Muscle layer of colon (tissue), 2 donors: ENCODE measurements around the gene ADRA2C.

Experiments
- H3K27ac ChIP-seq: one replicate; pipeline ENCODE4 v1.7.0; 2013; ENCODE audit warnings: low read depth, mild to moderate bottlenecking, low read length, moderate library complexity
- H3K27me3 ChIP-seq, 2 donors: one replicate each; pipeline ENCODE4 v1.7.0; 2013; ENCODE audit warnings: low read length in 2 of 2, mild to moderate bottlenecking in 2 of 2; ENCODE audit not compliant: insufficient read depth in 2 of 2, control insufficient read depth in 1 of 2
- H3K36me3 ChIP-seq: one replicate; pipeline ENCODE4 v1.7.0; 2013; ENCODE audit warnings: mild to moderate bottlenecking, low read length; ENCODE audit not compliant: insufficient read depth
- H3K4me1 ChIP-seq: one replicate; pipeline ENCODE4 v1.7.0; 2013; ENCODE audit warnings: mild to moderate bottlenecking, low read length; ENCODE audit not compliant: insufficient read depth
- H3K4me3 ChIP-seq, 2 donors: one replicate each; pipeline ENCODE4 v1.7.0; 2013; ENCODE audit warnings: low read length in 2 of 2, low read depth in 1 of 2, mild to moderate bottlenecking in 1 of 2, moderate library complexity in 1 of 2
- H3K9ac ChIP-seq: one replicate; pipeline ENCODE4 v1.7.0; 2013; ENCODE audit warnings: low read length
- H3K9me3 ChIP-seq: one replicate; pipeline ENCODE4 v1.7.0; 2013; ENCODE audit warnings: mild to moderate bottlenecking, low read length
- donor health status: abdominal sarcoma.
- donor health status: Adenocarcinoma of cecum.

Gene ADRA2C

GRCh38 chr4:3773552-3774001 is 7.4 kb downstream of the ADRA2C start:
- Histone ChIP-seq H3K4me1 (no peaks in the 10 kb centered on the region), H3K9me3 (no peaks in the 10 kb centered on the region), H3K9ac (no peak overlapping the region), H3K27me3 (peaks cover 5 to 30% of the 10 kb centered on the region in 2 donors), H3K36me3 (no peaks in the 10 kb centered on the region), H3K27ac (no peak overlapping the region), H3K4me3 (no peak overlapping the region)

DNA sequence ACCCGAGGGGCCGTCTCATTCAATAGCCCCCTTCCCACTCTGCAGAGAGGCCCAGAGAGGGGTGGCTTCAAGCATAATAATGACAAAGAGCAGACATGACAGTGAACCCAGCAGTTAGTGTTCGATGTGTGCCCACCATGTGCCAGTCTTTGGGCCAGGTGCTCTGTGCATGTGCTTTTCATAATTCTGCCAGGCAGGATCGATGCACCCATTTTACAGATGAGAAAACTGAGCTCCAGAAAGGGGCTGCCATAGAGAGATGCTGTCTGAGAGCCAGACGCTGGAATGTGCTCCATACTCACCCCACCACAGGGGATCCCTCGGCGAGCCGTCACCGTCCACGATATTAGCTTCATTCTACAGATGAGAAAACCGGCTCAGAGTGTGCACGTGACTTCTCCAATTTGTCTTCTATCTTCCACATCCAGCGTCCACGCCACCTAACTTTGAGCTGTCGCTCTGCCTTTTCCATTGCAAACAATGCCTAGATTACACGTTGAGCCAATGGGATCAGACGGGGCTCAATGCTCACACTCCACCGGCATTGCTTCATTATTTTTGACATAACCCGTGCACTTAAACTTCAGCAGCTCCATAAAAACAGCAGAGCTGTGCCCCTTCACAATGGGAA is 8.2 kb downstream of the ADRA2C start:
- no peak overlapping the region for H3K27ac ChIP-seq
- H3K9ac ChIP-seq = no peak overlapping the region
- H3K4me3 ChIP-seq = no peak overlapping the region
- no peaks in the 10 kb centered on the region for H3K4me1 ChIP-seq
- no peaks in the 10 kb centered on the region for H3K36me3 ChIP-seq
- H3K9me3 ChIP-seq = no peaks in the 10 kb centered on the region
- H3K27me3 ChIP-seq = peaks cover 0 to 22% of the 10 kb centered on the region in 2 donors

DNA sequence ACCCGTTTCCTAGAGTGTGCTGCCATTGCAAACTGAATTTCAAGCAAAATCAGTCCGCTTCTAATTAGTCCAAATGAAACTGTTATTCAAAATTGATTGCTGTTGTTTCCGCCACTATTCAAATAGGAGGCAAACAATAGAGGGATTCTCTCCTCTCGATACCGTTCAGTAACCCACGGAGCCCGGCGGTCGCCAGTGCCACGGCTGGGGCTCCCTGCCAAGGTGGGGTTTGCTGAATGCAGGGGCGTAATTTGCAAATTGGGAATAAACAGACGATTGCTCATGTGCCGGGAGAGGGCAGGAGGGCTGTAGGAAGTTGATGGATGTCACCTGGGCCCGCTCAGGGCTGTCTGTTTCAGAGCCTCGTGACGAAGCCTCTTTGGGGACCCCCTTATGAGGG is 8.8 kb downstream of the ADRA2C start:
- Histone ChIP-seq H3K36me3 (no peaks in the 10 kb centered on the region), H3K4me1 (no peaks in the 10 kb centered on the region), H3K27me3 (peaks cover 0 to 19% of the 10 kb centered on the region in 2 donors), H3K4me3 (no peak overlapping the region), H3K9me3 (no peaks in the 10 kb centered on the region), H3K27ac (no peak overlapping the region), H3K9ac (no peak overlapping the region)

DNA sequence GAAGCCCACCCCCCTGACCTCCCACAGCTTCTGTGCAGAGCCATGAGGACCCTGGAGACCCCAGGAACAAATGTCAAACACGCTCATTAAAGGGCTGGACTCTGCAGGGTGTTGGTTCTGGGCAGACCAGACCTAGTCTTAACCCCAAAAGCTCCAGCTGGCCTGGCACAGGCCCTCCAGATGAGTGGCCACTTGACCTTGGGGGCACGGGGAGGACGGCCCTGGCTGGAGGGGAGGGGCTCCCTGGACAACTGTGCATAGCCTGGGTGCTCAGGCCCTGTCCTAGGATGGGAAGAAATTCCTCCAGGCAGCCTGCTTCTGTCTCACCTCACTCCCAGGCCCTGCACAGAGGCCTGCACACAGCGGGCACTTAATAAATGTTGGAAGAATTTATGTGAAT is 9.4 kb downstream of the ADRA2C start:
- Histone ChIP-seq H3K9me3 (no peaks in the 10 kb centered on the region), H3K27me3 (peaks cover 0 to 15% of the 10 kb centered on the region in 2 donors), H3K36me3 (no peaks in the 10 kb centered on the region), H3K4me3 (no peak overlapping the region), H3K27ac (no peak overlapping the region), H3K9ac (no peak overlapping the region), H3K4me1 (no peaks in the 10 kb centered on the region)

GRCh38 chr4:3776166-3777032 is 10.2 kb downstream of the ADRA2C start:
- Histone ChIP-seq H3K27me3 (peaks cover 0 to 23% of the 10 kb centered on the region in 2 donors), H3K27ac (no peak overlapping the region)

GRCh38 chr4:3777033-3777390 is 10.8 kb downstream of the ADRA2C start:
- Histone ChIP-seq H3K36me3 (no peaks in the 10 kb centered on the region), H3K4me3 (no peak overlapping the region), H3K9me3 (no peaks in the 10 kb centered on the region), H3K4me1 (no peaks in the 10 kb centered on the region), H3K9ac (no peak overlapping the region), H3K27ac (no peak overlapping the region), H3K27me3 (peaks cover 0 to 26% of the 10 kb centered on the region in 2 donors)

More at GRCh38 chr4:3776166-3777032, 10.2 kb downstream of the ADRA2C start:
- Histone ChIP-seq H3K4me1 (no peaks in the 10 kb centered on the region), H3K9ac (no peak overlapping the region), H3K36me3 (no peaks in the 10 kb centered on the region), H3K4me3 (no peak overlapping the region), H3K9me3 (no peaks in the 10 kb centered on the region)

- no peaks in the 10 kb centered on the region for H3K9me3 ChIP-seq
- no peak overlapping the region for H3K9ac ChIP-seq
- no peak overlapping the region for H3K27ac ChIP-seq
- H3K36me3 ChIP-seq = no peaks in the 10 kb centered on the region
- H3K27me3 ChIP-seq = peaks cover 0 to 27% of the 10 kb centered on the region in 2 donors
- H3K4me3 ChIP-seq = no peak overlapping the region
- H3K4me1 ChIP-seq = no peaks in the 10 kb centered on the region
Measured at GRCh38 chr4:3777669-3778068, 11.5 kb downstream of the ADRA2C start.

DNA sequence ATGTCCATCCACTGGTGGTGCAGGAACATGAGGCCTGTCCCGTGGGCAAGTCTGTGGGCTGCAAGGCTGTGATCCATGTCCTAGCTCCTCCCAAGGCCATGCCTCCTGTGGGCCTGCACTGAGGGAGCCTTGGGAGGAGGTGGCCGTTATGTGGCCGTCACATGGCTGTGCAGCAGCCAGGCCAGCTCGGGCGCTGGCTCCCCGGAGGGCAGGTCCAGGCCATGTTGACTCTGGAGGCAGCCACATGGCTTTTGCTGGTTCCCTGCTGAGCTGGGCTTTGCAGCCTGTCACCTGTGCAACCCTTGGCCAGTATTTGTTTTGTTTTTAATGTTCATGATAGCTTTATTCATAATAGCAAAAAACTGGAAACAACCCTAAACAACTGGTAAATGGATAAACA is 13.3 kb downstream of the ADRA2C start:
- H3K9me3 ChIP-seq = no peaks in the 10 kb centered on the region
- no peak overlapping the region for H3K4me3 ChIP-seq
- peaks cover 0 to 36% of the 10 kb centered on the region in 2 donors for H3K27me3 ChIP-seq
- H3K27ac ChIP-seq = no peak overlapping the region
- H3K4me1 ChIP-seq = no peaks in the 10 kb centered on the region
- no peak overlapping the region for H3K9ac ChIP-seq
- H3K36me3 ChIP-seq = no peaks in the 10 kb centered on the region

DNA sequence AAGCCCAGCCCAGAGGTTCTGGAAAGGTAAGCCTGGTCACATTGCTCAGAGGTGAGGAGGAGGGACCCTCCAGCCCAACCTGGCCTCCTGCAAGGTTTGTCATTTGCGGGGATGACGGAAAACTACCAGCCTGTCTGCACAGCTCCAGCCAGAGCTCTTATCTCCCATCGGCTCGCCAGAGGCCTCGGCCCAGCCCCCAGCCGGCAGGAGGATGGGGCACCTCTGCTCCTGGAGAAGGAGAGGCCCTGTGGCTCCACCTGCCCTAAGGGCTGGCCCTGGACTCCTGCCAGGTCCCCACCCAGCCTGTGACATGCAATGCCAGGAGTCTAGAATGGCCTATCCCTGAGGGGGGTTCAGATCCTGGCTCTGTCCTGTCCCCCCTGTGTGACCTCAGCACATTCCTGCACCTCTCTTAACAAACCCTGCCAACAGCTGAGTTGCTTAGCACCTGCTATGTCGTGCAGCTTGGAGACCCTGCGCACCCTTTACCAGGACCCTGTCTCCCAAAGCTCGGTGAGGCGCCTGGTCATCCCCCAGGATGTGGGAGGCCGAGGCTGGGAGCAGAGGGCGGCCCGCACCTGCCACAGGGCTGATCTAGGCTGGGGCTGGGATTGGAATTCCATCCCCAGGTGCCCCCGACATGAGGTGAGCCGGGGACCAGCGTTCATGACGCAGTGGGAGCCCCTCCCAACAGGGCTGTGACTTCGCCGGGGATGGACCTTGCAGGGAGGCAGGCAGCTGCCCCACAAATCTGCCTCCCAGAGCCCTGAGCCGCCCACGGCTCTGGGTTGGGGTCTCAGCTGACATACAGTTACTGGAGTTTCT is 14.4 kb downstream of the ADRA2C start:
- Histone ChIP-seq H3K9ac (no peak overlapping the region), H3K9me3 (no peaks in the 10 kb centered on the region), H3K4me1 (no peaks in the 10 kb centered on the region), H3K4me3 (no peak overlapping the region), H3K27me3 (peaks cover 0 to 36% of the 10 kb centered on the region in 2 donors), H3K27ac (no peak overlapping the region), H3K36me3 (no peaks in the 10 kb centered on the region)

DNA sequence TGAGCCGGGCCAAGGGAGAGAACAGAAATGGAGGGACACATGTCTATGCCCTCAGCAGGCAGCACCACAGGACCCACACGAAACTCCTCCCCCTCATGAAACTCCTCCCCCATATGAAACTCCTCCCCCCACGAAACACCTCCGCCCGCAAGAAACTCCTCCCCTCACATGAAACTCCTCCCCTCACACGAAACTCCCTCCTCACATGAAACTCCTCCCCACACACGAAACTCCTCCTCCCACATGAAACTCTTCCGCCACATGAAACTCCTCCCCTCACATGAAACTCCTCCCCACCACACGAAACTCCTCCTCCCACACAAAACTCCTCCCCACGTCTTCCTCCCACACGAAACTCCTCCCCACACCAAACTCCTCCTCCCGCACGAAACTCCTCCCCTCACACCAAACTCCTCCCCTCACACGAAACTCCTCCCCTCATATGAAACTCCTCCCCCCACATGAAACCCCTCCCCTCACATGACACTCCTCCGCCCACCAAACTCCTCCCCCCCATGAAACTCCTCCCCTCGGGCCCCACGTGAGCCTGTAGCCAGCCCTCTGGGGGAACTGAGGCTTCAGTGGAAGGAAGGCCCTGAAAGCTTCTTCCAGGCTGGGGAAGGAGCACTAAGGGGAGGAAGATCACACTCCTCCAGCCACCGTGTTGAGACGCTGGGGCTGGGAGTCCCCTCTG is 15.2 kb downstream of the ADRA2C start:
- Histone ChIP-seq H3K27me3 (peaks cover 0 to 36% of the 10 kb centered on the region in 2 donors), H3K4me3 (no peak overlapping the region), H3K9me3 (no peaks in the 10 kb centered on the region), H3K36me3 (no peaks in the 10 kb centered on the region), H3K27ac (no peak overlapping the region), H3K4me1 (no peaks in the 10 kb centered on the region), H3K9ac (no peak overlapping the region)
